ENCODE results near the gene SCN3B.

The SCN3B gene

DNA sequence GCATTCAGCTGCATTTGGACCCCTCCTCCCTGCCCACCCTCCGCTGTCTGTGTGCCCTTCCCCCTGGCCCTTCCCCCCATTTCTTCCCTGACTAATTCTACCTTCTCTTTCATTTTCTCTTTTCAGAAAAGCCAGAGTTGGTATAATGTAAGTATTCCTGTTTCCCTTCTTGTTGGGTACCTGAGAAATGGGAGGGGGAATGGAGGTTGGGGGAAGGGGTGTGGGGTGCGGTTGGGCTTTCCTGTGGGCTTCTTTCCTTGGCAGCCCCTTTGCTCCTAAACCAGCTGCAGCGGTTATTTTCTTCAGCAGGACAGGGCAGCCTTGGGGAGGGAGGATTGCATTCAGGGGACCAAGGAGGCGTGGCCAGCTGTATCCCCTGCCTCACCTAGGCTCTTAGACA, 70.2 kb downstream of the SCN3B start:
- TF ChIP-seq TAF1 (IDR thresholded peaks at IDR 0.05; ENCODE audit: borderline replicate concordance, insufficient read depth, low read length): no peak
- TF ChIP-seq, protein P1, sequence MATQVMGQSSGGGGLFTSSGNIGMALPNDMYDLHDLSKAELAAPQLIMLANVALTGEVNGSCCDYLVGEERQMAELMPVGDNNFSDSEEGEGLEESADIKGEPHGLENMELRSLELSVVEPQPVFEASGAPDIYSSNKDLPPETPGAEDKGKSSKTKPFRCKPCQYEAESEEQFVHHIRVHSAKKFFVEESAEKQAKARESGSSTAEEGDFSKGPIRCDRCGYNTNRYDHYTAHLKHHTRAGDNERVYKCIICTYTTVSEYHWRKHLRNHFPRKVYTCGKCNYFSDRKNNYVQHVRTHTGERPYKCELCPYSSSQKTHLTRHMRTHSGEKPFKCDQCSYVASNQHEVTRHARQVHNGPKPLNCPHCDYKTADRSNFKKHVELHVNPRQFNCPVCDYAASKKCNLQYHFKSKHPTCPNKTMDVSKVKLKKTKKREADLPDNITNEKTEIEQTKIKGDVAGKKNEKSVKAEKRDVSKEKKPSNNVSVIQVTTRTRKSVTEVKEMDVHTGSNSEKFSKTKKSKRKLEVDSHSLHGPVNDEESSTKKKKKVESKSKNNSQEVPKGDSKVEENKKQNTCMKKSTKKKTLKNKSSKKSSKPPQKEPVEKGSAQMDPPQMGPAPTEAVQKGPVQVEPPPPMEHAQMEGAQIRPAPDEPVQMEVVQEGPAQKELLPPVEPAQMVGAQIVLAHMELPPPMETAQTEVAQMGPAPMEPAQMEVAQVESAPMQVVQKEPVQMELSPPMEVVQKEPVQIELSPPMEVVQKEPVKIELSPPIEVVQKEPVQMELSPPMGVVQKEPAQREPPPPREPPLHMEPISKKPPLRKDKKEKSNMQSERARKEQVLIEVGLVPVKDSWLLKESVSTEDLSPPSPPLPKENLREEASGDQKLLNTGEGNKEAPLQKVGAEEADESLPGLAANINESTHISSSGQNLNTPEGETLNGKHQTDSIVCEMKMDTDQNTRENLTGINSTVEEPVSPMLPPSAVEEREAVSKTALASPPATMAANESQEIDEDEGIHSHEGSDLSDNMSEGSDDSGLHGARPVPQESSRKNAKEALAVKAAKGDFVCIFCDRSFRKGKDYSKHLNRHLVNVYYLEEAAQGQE (IDR thresholded peaks at IDR 0.05; ENCODE audit: insufficient read depth in 1 of 2, low read depth in 2 of 2, low read length in 2 of 2): no peak
- TF ChIP-seq SIN3A (IDR thresholded peaks at IDR 0.05; ENCODE audit: borderline replicate concordance, insufficient read depth, low read length): no peak
- no peak for TF ChIP-seq FOXP2 (optimal IDR thresholded peaks at IDR 0.05; ENCODE audit: borderline replicate concordance, extremely low read depth, extremely low read length, insufficient read depth)
- no peak for TF ChIP-seq POLR2AphosphoS5 (IDR thresholded peaks at IDR 0.05; ENCODE audit: low read depth, low read length)

DNA sequence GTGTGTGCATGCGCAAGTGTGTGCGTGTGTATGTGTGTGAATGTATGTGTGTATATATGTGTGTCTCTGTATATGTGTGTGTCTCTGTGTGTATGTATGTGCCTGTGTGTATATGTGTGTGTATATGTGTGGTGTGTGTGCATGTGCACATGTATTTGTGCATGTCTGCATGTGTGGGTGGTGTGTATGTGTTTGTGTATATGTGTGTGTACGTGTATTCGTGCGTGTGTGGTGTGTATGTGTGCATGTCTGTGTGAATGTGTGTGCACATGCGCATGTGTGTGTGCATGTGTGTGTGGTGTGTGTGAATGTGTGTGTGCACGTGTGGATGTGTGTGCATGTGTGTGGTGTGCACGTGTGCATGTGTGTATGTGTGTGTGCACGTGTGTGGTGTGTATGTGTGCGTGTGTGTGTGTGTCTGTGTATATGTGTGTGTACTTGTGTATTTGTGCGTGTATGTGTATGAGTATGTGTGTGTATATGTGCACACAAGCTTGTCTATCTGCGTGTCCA, 71.4 kb downstream of the SCN3B start:
- no peak for TF ChIP-seq POLR2AphosphoS5 (IDR thresholded peaks at IDR 0.05; ENCODE audit: low read depth, low read length)
- TF ChIP-seq TAF1 (IDR thresholded peaks at IDR 0.05; ENCODE audit: borderline replicate concordance, insufficient read depth, low read length): no peak
- TF ChIP-seq, protein P1 (IDR thresholded peaks at IDR 0.05; ENCODE audit: insufficient read depth in 1 of 2, low read depth in 2 of 2, low read length in 2 of 2): no peak
- no peak for TF ChIP-seq FOXP2 (optimal IDR thresholded peaks at IDR 0.05; ENCODE audit: borderline replicate concordance, extremely low read depth, extremely low read length, insufficient read depth)
- TF ChIP-seq SIN3A (IDR thresholded peaks at IDR 0.05; ENCODE audit: borderline replicate concordance, insufficient read depth, low read length): no peak

DNA sequence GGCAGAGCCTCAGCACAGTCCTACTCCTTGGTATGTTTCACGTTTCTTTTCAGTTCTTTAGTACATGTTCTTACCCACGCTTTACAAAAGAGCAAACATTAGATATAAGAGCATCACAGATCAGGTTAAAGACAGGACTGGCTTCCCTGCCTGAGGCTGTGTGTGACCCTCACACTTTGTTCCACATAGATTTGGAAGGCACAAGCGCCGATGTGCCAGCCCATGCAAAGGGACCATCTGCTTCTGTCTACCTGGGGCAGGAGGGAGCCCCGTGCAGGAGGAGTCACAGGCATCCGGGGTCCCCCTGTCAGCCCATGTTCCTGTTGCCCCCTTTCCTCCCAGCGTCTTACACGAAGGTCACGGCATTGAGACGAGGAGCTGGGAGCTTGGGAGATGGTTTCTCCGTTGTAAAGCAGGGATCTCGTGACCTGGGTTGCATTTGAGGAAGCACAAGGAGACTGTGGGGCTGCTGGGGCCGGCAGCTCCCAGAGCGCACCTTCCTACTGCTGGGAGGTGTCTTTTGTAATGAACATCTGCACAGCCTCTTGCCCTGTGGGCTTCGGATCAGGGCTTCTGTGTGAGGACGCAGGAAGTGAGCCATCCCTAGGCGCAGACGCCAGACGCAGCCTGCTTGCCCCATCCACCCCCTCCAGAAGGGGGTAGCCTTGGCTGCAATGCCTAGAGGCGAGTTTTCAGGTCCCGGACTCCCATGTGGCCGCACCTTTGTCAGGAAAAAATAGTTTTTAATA, 72.6 kb downstream of the SCN3B start:
- TF ChIP-seq POLR2AphosphoS5 (IDR thresholded peaks at IDR 0.05; ENCODE audit: low read depth, low read length): no peak
- TF ChIP-seq FOXP2 (optimal IDR thresholded peaks at IDR 0.05; ENCODE audit: borderline replicate concordance, extremely low read depth, extremely low read length, insufficient read depth): no peak
- no peak for TF ChIP-seq TAF1 (IDR thresholded peaks at IDR 0.05; ENCODE audit: borderline replicate concordance, insufficient read depth, low read length)

DNA sequence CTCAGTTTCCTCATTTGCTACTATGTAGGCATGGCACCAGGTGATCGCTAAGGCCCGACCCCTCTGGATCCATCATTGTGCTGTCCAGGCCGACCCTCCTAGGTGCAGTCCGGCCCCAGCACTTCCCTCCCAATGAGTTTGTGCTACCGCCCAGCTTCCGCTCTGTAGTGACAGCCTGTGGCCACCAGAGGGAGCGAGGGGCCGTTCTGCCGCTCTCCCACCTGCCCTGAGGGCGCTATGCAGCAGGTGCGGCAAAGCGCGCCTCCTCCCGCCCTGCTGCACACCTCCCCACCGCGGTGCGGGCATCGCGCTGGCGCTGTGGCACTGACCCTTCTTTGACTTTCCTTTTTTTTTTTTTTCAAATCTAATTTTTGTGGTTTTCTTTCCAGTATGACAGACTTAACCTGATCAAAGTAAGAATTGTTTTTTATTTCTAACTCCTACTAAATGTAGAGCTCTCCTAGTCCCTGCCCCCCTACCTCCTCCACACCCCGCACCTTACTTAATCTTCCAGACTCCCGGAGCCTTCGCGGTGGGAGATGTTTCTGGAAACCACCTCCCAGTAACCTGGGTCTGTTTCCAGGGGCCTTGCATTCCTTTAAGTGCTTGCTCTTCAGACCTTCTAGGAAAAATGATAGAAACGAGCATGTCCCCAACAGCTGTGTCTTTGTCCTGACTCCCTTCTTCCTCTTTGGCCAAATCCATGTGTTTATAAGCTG, 73.7 kb downstream of the SCN3B start:
- TF ChIP-seq, protein P1 (IDR thresholded peaks at IDR 0.05; ENCODE audit: insufficient read depth in 1 of 2, low read depth in 2 of 2, low read length in 2 of 2): no peak
- TF ChIP-seq TAF1 (IDR thresholded peaks at IDR 0.05; ENCODE audit: borderline replicate concordance, insufficient read depth, low read length) (no peak), FOXP2 (optimal IDR thresholded peaks at IDR 0.05; ENCODE audit: borderline replicate concordance, extremely low read depth, extremely low read length, insufficient read depth) (peak; percentile 81), SIN3A (IDR thresholded peaks at IDR 0.05; ENCODE audit: borderline replicate concordance, insufficient read depth, low read length) (no peak)

DNA sequence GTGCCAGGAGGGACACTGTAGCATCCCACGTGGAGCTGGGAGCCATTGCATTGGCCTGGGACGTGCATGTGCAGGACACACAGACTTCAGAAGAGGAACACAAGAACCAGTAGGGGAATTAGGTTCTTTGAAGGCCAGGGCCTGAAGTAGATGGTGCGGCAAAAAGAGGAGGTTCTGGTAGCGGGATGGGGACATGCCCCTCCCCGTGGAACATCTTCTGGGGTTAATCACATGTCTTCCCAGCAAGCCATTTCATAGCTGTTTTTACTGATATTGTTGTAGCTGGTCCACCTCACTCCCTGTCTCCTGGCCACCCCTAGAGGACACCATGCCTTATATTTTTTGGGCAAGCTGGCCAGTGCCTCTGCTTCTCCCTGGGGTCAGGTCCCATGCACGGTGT, 74.3 kb downstream of the SCN3B start:
- no peak for TF ChIP-seq SIN3A (IDR thresholded peaks at IDR 0.05; ENCODE audit: borderline replicate concordance, insufficient read depth, low read length)
- TF ChIP-seq FOXP2 (optimal IDR thresholded peaks at IDR 0.05; ENCODE audit: borderline replicate concordance, extremely low read depth, extremely low read length, insufficient read depth): no peak
- TF ChIP-seq TAF1 (IDR thresholded peaks at IDR 0.05; ENCODE audit: borderline replicate concordance, insufficient read depth, low read length): no peak
- TF ChIP-seq POLR2AphosphoS5 (IDR thresholded peaks at IDR 0.05; ENCODE audit: low read depth, low read length): no peak
- TF ChIP-seq, protein P1 (IDR thresholded peaks at IDR 0.05; ENCODE audit: insufficient read depth in 1 of 2, low read depth in 2 of 2, low read length in 2 of 2): no peak
